ENCODE results near the gene GNL3. TPM values are rescaled to one million over a fixed set of nuclear protein-coding genes. Genes with fewer than 3 reads are reported as not detected.

Gene GNL3
- total and polyA plus RNA-seq, 2 of the 8 experiments (the other 6 are each of a cell fraction or from before 2014, with no cell fraction given): 45.5 to 184 TPM

- no peak overlapping the region for H2AFZ ChIP-seq (ENCODE audit: low read length)
- no peak overlapping the region for H2BK120ac ChIP-seq (replicated peaks; ENCODE audit: low read depth, low read length)
- DNase-seq (ENCODE audit: low read depth in 1 of 2, low spot score in 2 of 2): peak in 1 of 2 experiments; percentile 30
- no peak overlapping the region for H3K14ac ChIP-seq (ENCODE audit: insufficient read length)
- H3K18ac ChIP-seq (ENCODE audit: extremely low read depth, low read length): no peak overlapping the region
- no peak overlapping the region for H3K27ac ChIP-seq (ENCODE audit: low read depth, low read length)
- POLR2A ChIA-PET (ENCODE audit: partially characterized antibody): interaction anchor here (1.3 to 18.8 kb wide), 6 partner anchors 5 to 74 kb away, joined by 3 to 347 read pairs (median 56); partner anchors contain the start of genes GLT8D1, GNL3, PBRM1 and SPCS1
- H4K8ac ChIP-seq (ENCODE audit: extremely low read depth, insufficient read depth, low read length): no peak overlapping the region
- CTCF ChIA-PET (ENCODE audit: partially characterized antibody): interaction anchor here (0.6 to 1.7 kb wide), 4 partner anchors 10 to 103 kb away, joined by 3 to 4 read pairs (median 3); partner anchors contain the start of genes GLT8D1 and SPCS1
- H2AK5ac ChIP-seq (ENCODE audit: low read depth, low read length): no peak overlapping the region
- H3K27me3 ChIP-seq (replicated peaks in 1 of 4; ENCODE audit: control insufficient read depth in 3 of 4, extremely low read depth in 1 of 4, insufficient read depth in 3 of 4, low read length in 3 of 4): no peaks in the 10 kb centered on the region
- peaks cover 40 to 72% (median 56%) of the 10 kb centered on the region in 4 experiments for H3K36me3 ChIP-seq (ENCODE audit: control insufficient read depth in 2 of 4, insufficient read depth in 4 of 4, low read length in 3 of 4)
- no peak overlapping the region for H3K4ac ChIP-seq (replicated peaks; ENCODE audit: insufficient read length, low read depth, low read length)
- peaks cover 7 to 13% of the 10 kb centered on the region in 2 experiments for H4K20me1 ChIP-seq (replicated peaks in 1 of 2; ENCODE audit: control insufficient read depth in 1 of 2, insufficient read depth in 2 of 2, low read length in 2 of 2)
- no peak overlapping the region for H3K23ac ChIP-seq (ENCODE audit: insufficient read length)
- no peaks in the 10 kb centered on the region for H3K9me3 ChIP-seq (ENCODE audit: insufficient read depth in 2 of 2, low read depth in 1 of 2, low read length in 1 of 2)
- H2BK5ac ChIP-seq (ENCODE audit: low read depth, low read length): no peak overlapping the region
- H4K91ac ChIP-seq (replicated peaks; ENCODE audit: insufficient read length, low read length): no peak overlapping the region
- no peak overlapping the region for H2BK12ac ChIP-seq (ENCODE audit: low read depth, low read length)
- TF ChIP-seq ASH2L (IDR thresholded peaks at IDR 0.05; ENCODE audit: low read length): no peak
- peak; percentile 56; the same call in 1 of the 2 replicates for TF ChIP-seq POLR2AphosphoS5 (IDR thresholded peaks at IDR 0.05; ENCODE audit: low read depth, low read length)
- peak; percentile 39 to 76 for TF ChIP-seq POLR2A (IDR thresholded peaks at IDR 0.05; ENCODE audit: control extremely low read depth in 1 of 2, low read depth in 2 of 2, low read length in 2 of 2)
- H3K79me2 ChIP-seq (ENCODE audit: control insufficient read depth in 1 of 2, insufficient read depth in 2 of 2, low read length in 2 of 2): no peaks in the 10 kb centered on the region; a peak in 1 of 4 replicates
- H3K56ac ChIP-seq (replicated peaks; ENCODE audit: insufficient read length, low read depth, low read length): no peak overlapping the region
- no peaks in the 10 kb centered on the region for H3K4me1 ChIP-seq (replicated peaks in 1 of 4; ENCODE audit: control insufficient read depth in 3 of 4, insufficient read depth in 4 of 4, low read length in 3 of 4)
- H2BK20ac ChIP-seq (ENCODE audit: low read length): no peak overlapping the region
- no peak overlapping the region for H3K4me2 ChIP-seq (ENCODE audit: insufficient read depth in 1 of 2, low read depth in 2 of 2, low read length in 2 of 2)
- no peak overlapping the region for H3K4me3 ChIP-seq (ENCODE audit: extremely low read depth in 1 of 4, insufficient read depth in 2 of 4, low read depth in 3 of 4, low read length in 4 of 4)
- H2BK15ac ChIP-seq (ENCODE audit: low read length): no peak overlapping the region
- no peaks in the 10 kb centered on the region for H3K23me2 ChIP-seq (ENCODE audit: low read depth, low read length)
- H4K5ac ChIP-seq (ENCODE audit: insufficient read length, low read depth, low read length): no peak overlapping the region
- FAIRE-seq: no peak
- H3K9ac ChIP-seq (replicated peaks in 1 of 4; ENCODE audit: extremely low read depth in 1 of 4, low read depth in 3 of 4, low read length in 3 of 4): no peak overlapping the region
- 93% methylated on average over 4 of the region's 4 CpGs; no CpG with 5 or more reads in 1 of the 2 experiments for WGBS, 2 experiments (ENCODE audit: extremely low coverage in 1 of 2, insufficient coverage in 1 of 2, insufficient read length in 1 of 2, insufficient replicate concordance in 2 of 2, low coverage in 1 of 2, low lambda C conversion rate in 2 of 2, missing lambda C conversion rate in 1 of 2)
- no peaks in the 10 kb centered on the region for H3K79me1 ChIP-seq (ENCODE audit: low read depth, low read length)
These were observed 10.2 kb downstream of the GNL3 start for GRCh38 chr3:52695798-52696671.

Measured in H1 (cell line).